ENCODE data around the gene GRK3.

DNA sequence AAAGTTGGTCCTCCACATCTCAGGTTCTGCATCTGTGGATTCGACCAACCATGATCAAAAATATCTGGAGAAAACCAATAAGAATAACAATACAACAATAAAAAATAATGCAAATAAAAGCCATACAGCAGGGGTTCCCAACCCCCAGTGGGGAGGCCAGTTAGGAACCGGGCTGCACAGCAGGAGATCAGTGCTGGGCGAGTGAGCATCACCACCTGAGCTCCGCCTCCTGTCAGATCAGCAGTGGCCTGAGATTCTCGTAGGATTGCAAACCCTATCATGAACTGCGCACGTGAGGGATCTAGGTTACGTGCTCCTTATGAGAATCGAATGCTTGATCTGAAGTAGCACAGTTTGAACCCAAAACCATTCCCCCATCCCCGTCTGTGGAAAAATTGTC lies 152.2 kb downstream of the GRK3 start:
- TF ChIP-seq, protein P1, sequence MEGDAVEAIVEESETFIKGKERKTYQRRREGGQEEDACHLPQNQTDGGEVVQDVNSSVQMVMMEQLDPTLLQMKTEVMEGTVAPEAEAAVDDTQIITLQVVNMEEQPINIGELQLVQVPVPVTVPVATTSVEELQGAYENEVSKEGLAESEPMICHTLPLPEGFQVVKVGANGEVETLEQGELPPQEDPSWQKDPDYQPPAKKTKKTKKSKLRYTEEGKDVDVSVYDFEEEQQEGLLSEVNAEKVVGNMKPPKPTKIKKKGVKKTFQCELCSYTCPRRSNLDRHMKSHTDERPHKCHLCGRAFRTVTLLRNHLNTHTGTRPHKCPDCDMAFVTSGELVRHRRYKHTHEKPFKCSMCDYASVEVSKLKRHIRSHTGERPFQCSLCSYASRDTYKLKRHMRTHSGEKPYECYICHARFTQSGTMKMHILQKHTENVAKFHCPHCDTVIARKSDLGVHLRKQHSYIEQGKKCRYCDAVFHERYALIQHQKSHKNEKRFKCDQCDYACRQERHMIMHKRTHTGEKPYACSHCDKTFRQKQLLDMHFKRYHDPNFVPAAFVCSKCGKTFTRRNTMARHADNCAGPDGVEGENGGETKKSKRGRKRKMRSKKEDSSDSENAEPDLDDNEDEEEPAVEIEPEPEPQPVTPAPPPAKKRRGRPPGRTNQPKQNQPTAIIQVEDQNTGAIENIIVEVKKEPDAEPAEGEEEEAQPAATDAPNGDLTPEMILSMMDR (IDR thresholded peaks at IDR 0.05) = no peak
- no peak for TF ChIP-seq POLR2A (IDR thresholded peaks at IDR 0.05)
